H9 (cell line): ENCODE measurements around the gene GSX2. TPM values are rescaled to one million over a fixed set of nuclear protein-coding genes. Genes with fewer than 3 reads are reported as not detected.

Experiments
- DNase-seq: peaks from one replicate; pipeline ENCODE4 v3.0.0-alpha.2; 2017
- H2AFZ ChIP-seq: one replicate; pipeline ENCODE4 v1.6.1; 2013; ENCODE audit warnings: mild to moderate bottlenecking, low read length, control low read depth, moderate library complexity
- H2AK5ac ChIP-seq: 2 replicates; pipeline ENCODE4 v1.6.1; 2013; ENCODE audit warnings: low read length, control low read depth, mixed read lengths; ENCODE audit not compliant: insufficient read length
- H2BK120ac ChIP-seq: one replicate; pipeline ENCODE4 v1.6.1; 2013; ENCODE audit warnings: low read depth, mild to moderate bottlenecking, low read length, control low read depth, inconsistent platforms; ENCODE audit not compliant: poor library complexity, severe bottlenecking
- H2BK12ac ChIP-seq: 2 replicates; pipeline ENCODE4 v1.6.1; 2013; ENCODE audit warnings: low read length, control low read depth, mixed read lengths, low read depth; ENCODE audit not compliant: insufficient read length
- H2BK15ac ChIP-seq: 2 replicates; pipeline ENCODE4 v1.6.1; 2013; ENCODE audit warnings: low read depth, low read length, control low read depth
- H2BK20ac ChIP-seq: one replicate; pipeline ENCODE4 v1.6.1; 2013; ENCODE audit warnings: low read depth, mild to moderate bottlenecking, low read length, control low read depth, inconsistent platforms; ENCODE audit not compliant: poor library complexity, severe bottlenecking
- H2BK5ac ChIP-seq: 2 replicates; pipeline ENCODE4 v1.6.1; 2013; ENCODE audit warnings: low read length, control low read depth, mixed read lengths; ENCODE audit not compliant: insufficient read length
- H3K14ac ChIP-seq: 2 replicates; pipeline ENCODE4 v1.6.1; 2013; ENCODE audit warnings: low read length, control low read depth; ENCODE audit not compliant: insufficient read depth
- H3K18ac ChIP-seq: 2 replicates; pipeline ENCODE4 v1.6.1; 2013; ENCODE audit warnings: low read depth, mild to moderate bottlenecking, mixed read lengths, low read length, control low read depth; ENCODE audit not compliant: insufficient read length
- H3K23ac ChIP-seq: 2 replicates; pipeline ENCODE4 v1.6.1; 2013; ENCODE audit warnings: low read length, control low read depth, mixed read lengths, low read depth; ENCODE audit not compliant: insufficient read length
- H3K23me2 ChIP-seq: 2 replicates; pipeline ENCODE4 v1.6.1; 2013; ENCODE audit warnings: low read depth, mild to moderate bottlenecking, mixed read lengths, low read length, control low read depth; ENCODE audit not compliant: insufficient read length, poor library complexity, severe bottlenecking
- H3K27ac ChIP-seq: 2 replicates; pipeline ENCODE4 v1.5.1; 2013; ENCODE audit warnings: low read length, control low read depth, mixed read lengths, low read depth; ENCODE audit not compliant: insufficient read length
- H3K27me3 ChIP-seq: 2 replicates; pipeline ENCODE4 v1.6.1; 2013; ENCODE audit warnings: low read length, control low read depth, inconsistent platforms; ENCODE audit not compliant: insufficient read depth
- H3K4ac ChIP-seq: 2 replicates; pipeline ENCODE4 v1.6.1; 2013; ENCODE audit warnings: low read depth, mild to moderate bottlenecking, control low read depth, inconsistent platforms, low read length, moderate library complexity
- H3K4me1 ChIP-seq: 2 replicates; pipeline ENCODE4 v1.6.1; 2013; ENCODE audit warnings: low read length, control low read depth, inconsistent platforms; ENCODE audit not compliant: insufficient read depth
- H3K4me2 ChIP-seq: 2 replicates; pipeline ENCODE4 v1.6.1; 2013; ENCODE audit warnings: low read length, control low read depth, mixed read lengths; ENCODE audit not compliant: insufficient read length, insufficient read depth
- H3K56ac ChIP-seq: 2 replicates; pipeline ENCODE4 v1.6.1; 2013; ENCODE audit warnings: low read depth, mild to moderate bottlenecking, mixed read lengths, low read length, control low read depth; ENCODE audit not compliant: insufficient read length
- H3K79me1 ChIP-seq: 2 replicates; pipeline ENCODE4 v1.6.1; 2013; ENCODE audit warnings: low read depth, mild to moderate bottlenecking, moderate library complexity, low read length, control low read depth, inconsistent platforms; ENCODE audit not compliant: insufficient read depth, poor library complexity, severe bottlenecking
- H3K79me2 ChIP-seq: 2 replicates; pipeline ENCODE4 v1.6.1; 2013; ENCODE audit warnings: low read length, control low read depth, inconsistent platforms; ENCODE audit not compliant: insufficient read depth
- H3K9ac ChIP-seq: 2 replicates; pipeline ENCODE4 v1.6.1; 2013; ENCODE audit warnings: low read length, control low read depth, mixed read lengths; ENCODE audit not compliant: insufficient read length; ENCODE audit errors: extremely low read depth
- H3K9me3 ChIP-seq: one replicate; pipeline ENCODE4 v1.6.1; 2013; ENCODE audit warnings: low read depth, low read length, inconsistent platforms; ENCODE audit not compliant: control insufficient read depth
- H3T11ph ChIP-seq: one replicate; pipeline ENCODE4 v1.6.1; 2013; ENCODE audit warnings: mild to moderate bottlenecking, low read length, control low read depth, inconsistent platforms
- H4K20me1 ChIP-seq: one replicate; pipeline ENCODE4 v1.6.1; 2013; ENCODE audit not compliant: control insufficient read depth, insufficient read length, insufficient read depth
- H4K5ac ChIP-seq: 2 replicates; pipeline ENCODE4 v1.6.1; 2013; ENCODE audit warnings: low read depth, mild to moderate bottlenecking, mixed read lengths, low read length, control low read depth; ENCODE audit not compliant: insufficient read length
- H4K8ac ChIP-seq: replicated peaks from 2 replicates; pipeline ENCODE4 v1.6.1; 2013; ENCODE audit warnings: low read length, control low read depth, mixed read lengths, low read depth; ENCODE audit not compliant: insufficient read length
- H4K91ac ChIP-seq: 2 replicates; pipeline ENCODE4 v1.6.1; 2013; ENCODE audit warnings: low read depth, mild to moderate bottlenecking, moderate library complexity, mixed read lengths, low read length, control low read depth; ENCODE audit not compliant: insufficient read length
- H3K27ac Mint-ChIP-seq, 3 experiments: 2 replicates in 2 of 3; 3 replicates in 1 of 3; pipeline ENCODE4 v1.8.0; 2020 to 2021; ENCODE audit warnings: mixed read lengths in 3 of 3, mild to moderate bottlenecking in 1 of 3, moderate library complexity in 1 of 3
- H3K27me3 Mint-ChIP-seq: 2 replicates; pipeline ENCODE4 v1.8.0; 2021; ENCODE audit warnings: low read depth, mild to moderate bottlenecking, moderate library complexity, mixed read lengths
- H3K36me3 Mint-ChIP-seq, 3 experiments: 2 replicates in 2 of 3; 3 replicates in 1 of 3; pipeline ENCODE4 v1.8.0; 2020 to 2021; ENCODE audit warnings: low read depth in 3 of 3, mixed read lengths in 3 of 3; ENCODE audit not compliant: insufficient read depth in 1 of 3
- H3K4me1 Mint-ChIP-seq, 2 experiments: 2 replicates each; pipeline ENCODE4 v1.8.0; 2020; ENCODE audit warnings: mixed read lengths in 2 of 2
- H3K4me3 Mint-ChIP-seq, 2 experiments: 2 replicates in 1 of 2; 3 replicates in 1 of 2; pipeline ENCODE4 v1.8.0; 2020 to 2021; ENCODE audit warnings: mild to moderate bottlenecking in 2 of 2, mixed read lengths in 2 of 2, moderate library complexity in 1 of 2
- H3K9me3 Mint-ChIP-seq, 2 experiments: 2 replicates in 1 of 2; 3 replicates in 1 of 2; pipeline ENCODE4 v1.8.0; 2020; ENCODE audit warnings: mild to moderate bottlenecking in 2 of 2, mixed read lengths in 2 of 2, moderate library complexity in 1 of 2
- WGBS: extraction: QIAGEN DNeasy Blood & Tissue Kit; methylation state at CpG from one replicate; pipeline ENCODE4 v1.1.7; 2013; ENCODE audit warnings: missing lambda C conversion rate, low lambda C conversion rate, mixed read lengths; ENCODE audit not compliant: insufficient read length; ENCODE audit errors: extremely low coverage; 5-methylcytosine and 5-hydroxymethylcytosine counted together
- total RNA-seq: library from RNA; stranded (reverse); gene quantifications from 2 replicates; pipeline ENCODE4 v1.2.1, GENCODE V29; 2021
- TF ChIP-seq, protein P1 (sequence below): fragments of 200-600 bp; sonication (generic); conservative IDR thresholded peaks from 3 replicates; pipeline ENCODE4 v1.8.0; 2021; ENCODE audit warnings: antibody characterized with exemption, mild to moderate bottlenecking

The GSX2 gene
- total RNA-seq, 1 experiment from 2014 or later = not detected

DNA sequence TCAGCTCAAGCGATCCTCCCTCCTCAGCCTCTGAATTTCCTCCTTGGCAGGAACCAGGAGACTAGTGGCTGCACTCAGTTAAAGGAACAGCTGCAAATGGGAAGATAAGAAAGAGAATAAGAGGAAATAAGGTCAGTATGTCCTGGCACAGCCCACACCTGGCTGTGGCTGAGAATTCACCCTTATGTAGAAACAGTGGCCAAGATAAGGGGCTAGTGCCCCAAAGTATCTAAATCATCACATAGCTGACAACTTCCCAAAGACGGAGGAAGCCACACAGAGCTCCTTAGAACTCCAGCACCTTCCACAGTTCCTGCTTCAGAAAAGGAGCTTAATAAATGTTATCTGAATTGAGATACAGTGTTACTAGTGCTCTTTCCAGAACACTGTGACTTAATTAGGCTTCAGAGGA lies 33.2 kb upstream of the GSX2 start:
- Histone ChIP-seq H3K18ac (no peak overlapping the region), H3K56ac (no peak overlapping the region), H4K20me1 (no peaks in the 10 kb centered on the region), H2BK12ac (no peak overlapping the region), H4K5ac (no peak overlapping the region), H3K14ac (no peak overlapping the region), H3K9me3 (no peaks in the 10 kb centered on the region), H2BK20ac (no peak overlapping the region), H3K27me3 (no peaks in the 10 kb centered on the region), H3K79me2 (no peaks in the 10 kb centered on the region), H3K4me1 (no peaks in the 10 kb centered on the region), H3K9ac (no peak overlapping the region), H3K4me2 (no peak overlapping the region), H2BK120ac (no peak overlapping the region), H3K79me1 (no peaks in the 10 kb centered on the region), H3K27ac (no peak overlapping the region), H2BK5ac (no peak overlapping the region), H3K4ac (no peak overlapping the region), H2AFZ (no peak overlapping the region), H4K91ac (no peak overlapping the region), H3T11ph (no peak overlapping the region), H2BK15ac (no peak overlapping the region), H3K23me2 (peaks cover 7% of the 10 kb centered on the region), H2AK5ac (no peak overlapping the region), H3K23ac (no peak overlapping the region), H4K8ac (no peak overlapping the region)
- no CpG with 5 or more reads among the region's 2 CpGs for WGBS
- H3K9me3 Mint-ChIP-seq = no peaks in the 10 kb centered on the region
- H3K27ac Mint-ChIP-seq = no peak overlapping the region
- H3K36me3 Mint-ChIP-seq = no peaks in the 10 kb centered on the region
- TF ChIP-seq, protein P1, sequence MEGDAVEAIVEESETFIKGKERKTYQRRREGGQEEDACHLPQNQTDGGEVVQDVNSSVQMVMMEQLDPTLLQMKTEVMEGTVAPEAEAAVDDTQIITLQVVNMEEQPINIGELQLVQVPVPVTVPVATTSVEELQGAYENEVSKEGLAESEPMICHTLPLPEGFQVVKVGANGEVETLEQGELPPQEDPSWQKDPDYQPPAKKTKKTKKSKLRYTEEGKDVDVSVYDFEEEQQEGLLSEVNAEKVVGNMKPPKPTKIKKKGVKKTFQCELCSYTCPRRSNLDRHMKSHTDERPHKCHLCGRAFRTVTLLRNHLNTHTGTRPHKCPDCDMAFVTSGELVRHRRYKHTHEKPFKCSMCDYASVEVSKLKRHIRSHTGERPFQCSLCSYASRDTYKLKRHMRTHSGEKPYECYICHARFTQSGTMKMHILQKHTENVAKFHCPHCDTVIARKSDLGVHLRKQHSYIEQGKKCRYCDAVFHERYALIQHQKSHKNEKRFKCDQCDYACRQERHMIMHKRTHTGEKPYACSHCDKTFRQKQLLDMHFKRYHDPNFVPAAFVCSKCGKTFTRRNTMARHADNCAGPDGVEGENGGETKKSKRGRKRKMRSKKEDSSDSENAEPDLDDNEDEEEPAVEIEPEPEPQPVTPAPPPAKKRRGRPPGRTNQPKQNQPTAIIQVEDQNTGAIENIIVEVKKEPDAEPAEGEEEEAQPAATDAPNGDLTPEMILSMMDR = no peak
- H3K4me1 Mint-ChIP-seq = peaks cover 23 to 26% of the 10 kb centered on the region in 2 experiments
- peaks cover 7% of the 10 kb centered on the region for H3K27me3 Mint-ChIP-seq
- no peak for DNase-seq
- no peak overlapping the region; a peak in 1 of 5 replicates for H3K4me3 Mint-ChIP-seq
